ENCODE measurements around the gene CRTC3.

CRTC3 gene

DNA sequence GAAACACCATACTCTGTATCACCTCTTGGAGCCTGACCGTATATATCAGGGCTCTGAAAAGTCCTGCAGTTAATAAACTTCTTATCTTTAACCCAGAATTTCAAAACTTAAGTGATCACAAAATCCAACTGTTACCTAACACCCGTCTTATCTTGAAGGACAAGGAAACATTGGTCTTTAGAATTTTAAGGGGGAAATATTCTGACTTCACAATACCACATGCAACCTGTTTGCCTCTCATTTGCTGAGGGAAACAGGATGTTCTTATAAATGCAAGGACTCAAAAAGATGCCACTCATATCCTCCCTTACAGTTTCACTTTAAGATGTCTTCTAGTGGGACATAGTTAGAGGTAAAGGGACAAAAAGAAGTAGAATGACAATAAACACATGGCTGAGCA, 67.9 kb downstream of the CRTC3 start:
- Histone ChIP-seq H3K4me3 (no peak overlapping the region), H3K27ac (peak overlapping the region; percentile 84), H3K4me2 (peak overlapping the region; percentile 80)

DNA sequence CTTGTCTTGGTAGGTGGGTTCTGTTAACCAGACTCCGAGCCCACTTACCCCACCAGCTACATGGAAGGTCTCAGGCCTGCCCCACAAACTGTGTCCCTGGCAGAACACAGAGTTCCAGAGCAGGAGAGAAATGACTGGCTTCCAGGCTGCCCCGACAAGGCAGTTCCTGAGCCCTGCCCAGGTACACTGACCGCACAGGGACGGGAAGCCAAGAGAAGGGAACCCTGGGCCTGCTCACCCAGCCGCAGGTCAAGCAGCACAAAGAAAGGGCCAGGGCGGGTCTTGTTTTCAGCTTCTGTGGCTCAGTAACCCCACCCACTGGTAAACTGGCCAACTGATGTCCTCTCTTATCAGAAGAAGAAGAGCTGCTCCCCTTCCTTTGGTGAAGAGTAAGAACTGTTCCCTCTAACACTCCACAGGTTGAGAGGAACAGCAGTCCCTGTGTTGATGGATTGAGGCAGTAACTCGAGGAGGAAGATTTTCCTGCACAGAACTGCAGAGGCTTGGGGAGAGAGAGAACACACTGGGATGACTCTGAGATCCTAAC, 68.4 kb downstream of the CRTC3 start:
- peak overlapping the region; percentile 80 for H3K4me2 ChIP-seq

More for the DNA sequence above, 67.9 kb downstream of the CRTC3 start:
- Histone ChIP-seq H3K9ac (peak overlapping the region; percentile 68), H3K27me3 (no peaks in the 10 kb centered on the region), H3K4me1 (peaks cover 73% of the 10 kb centered on the region), H3K9me3 (no peaks in the 10 kb centered on the region), H3K36me3 (peaks cover 26% of the 10 kb centered on the region), H4K20me1 (peaks cover 20% of the 10 kb centered on the region; the same call in 1 of the 2 replicates)
- no peak for TF ChIP-seq Cebpa-rat (IDR thresholded peaks at IDR 0.05)

DNA sequence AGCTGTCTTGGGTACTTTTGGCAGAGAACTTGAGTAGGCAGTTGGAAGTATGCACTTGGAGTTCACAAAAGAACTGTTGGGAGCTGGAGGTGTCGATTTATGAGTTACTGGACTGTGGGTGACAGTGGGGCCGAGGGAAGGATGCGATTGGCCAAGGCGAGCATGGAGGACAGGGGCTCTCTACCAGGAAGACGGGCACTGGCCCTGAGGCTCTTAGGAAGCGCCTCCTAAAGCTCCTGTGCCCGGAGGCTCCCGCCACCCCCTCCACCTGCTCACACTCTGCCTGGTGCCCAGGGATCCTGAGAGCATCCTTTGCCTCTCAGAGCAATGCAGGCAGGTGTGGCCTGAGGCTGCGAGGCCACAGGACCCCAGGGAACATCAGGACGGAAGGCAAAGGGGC, 69.0 kb downstream of the CRTC3 start:
- no peak for TF ChIP-seq Cebpa-rat (IDR thresholded peaks at IDR 0.05)

More for the DNA sequence above, 68.4 kb downstream of the CRTC3 start:
- H3K4me1 ChIP-seq: peaks cover 73% of the 10 kb centered on the region
- no peak for TF ChIP-seq Cebpa-rat (IDR thresholded peaks at IDR 0.05)
- peaks cover 20% of the 10 kb centered on the region; the same call in 1 of the 2 replicates for H4K20me1 ChIP-seq
- H3K4me3 ChIP-seq: no peak overlapping the region
- H3K36me3 ChIP-seq: peaks cover 30% of the 10 kb centered on the region
- no peaks in the 10 kb centered on the region for H3K9me3 ChIP-seq
- peak overlapping the region; percentile 84 for H3K27ac ChIP-seq
- no peaks in the 10 kb centered on the region for H3K27me3 ChIP-seq
- peak overlapping the region; percentile 68 for H3K9ac ChIP-seq

DNA sequence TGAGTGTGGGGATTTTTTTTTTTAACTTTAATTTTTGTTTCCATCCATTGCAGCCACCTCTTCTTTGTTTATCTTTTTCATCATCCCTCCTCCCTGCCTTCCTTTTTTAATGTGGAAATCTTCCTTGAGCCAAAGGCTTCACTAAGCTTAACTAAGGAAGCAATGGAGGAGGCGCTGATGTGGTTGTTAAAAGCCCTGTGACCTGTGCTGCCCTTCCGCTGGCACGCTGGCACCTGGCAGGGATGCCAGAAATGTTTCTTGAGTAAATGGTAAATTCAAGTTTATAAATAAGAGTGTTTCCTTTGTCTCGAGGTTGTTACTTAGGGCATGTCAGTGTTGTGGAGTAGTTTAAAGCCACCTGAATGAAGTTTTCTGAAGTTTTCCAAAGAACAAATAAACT, 69.4 kb downstream of the CRTC3 start:
- TF ChIP-seq Cebpa-rat (IDR thresholded peaks at IDR 0.05): no peak
- Histone ChIP-seq H3K27ac (peak overlapping the region; percentile 84; the same call in 1 of the 2 replicates), H3K9me3 (no peaks in the 10 kb centered on the region), H3K4me1 (peaks cover 63% of the 10 kb centered on the region), H4K20me1 (peaks cover 14% of the 10 kb centered on the region; the same call in 1 of the 2 replicates), H3K27me3 (no peaks in the 10 kb centered on the region), H3K4me3 (0 out of 2 replicates have a peak overlapping the region, but pooled peaks have one; percentile 2), H3K9ac (no peak overlapping the region), H3K36me3 (peaks cover 32% of the 10 kb centered on the region), H3K4me2 (peak overlapping the region; percentile 80)

More for the DNA sequence above, 69.0 kb downstream of the CRTC3 start:
- Histone ChIP-seq H3K27me3 (no peaks in the 10 kb centered on the region), H3K27ac (peak overlapping the region; percentile 84), H3K4me1 (peaks cover 67% of the 10 kb centered on the region), H4K20me1 (peaks cover 14% of the 10 kb centered on the region; the same call in 1 of the 2 replicates), H3K9ac (peak overlapping the region; percentile 68; the same call in 1 of the 2 replicates), H3K9me3 (no peaks in the 10 kb centered on the region), H3K36me3 (peaks cover 30% of the 10 kb centered on the region), H3K4me2 (peak overlapping the region; percentile 80), H3K4me3 (0 out of 2 replicates have a peak overlapping the region, but pooled peaks have one; percentile 2)

DNA sequence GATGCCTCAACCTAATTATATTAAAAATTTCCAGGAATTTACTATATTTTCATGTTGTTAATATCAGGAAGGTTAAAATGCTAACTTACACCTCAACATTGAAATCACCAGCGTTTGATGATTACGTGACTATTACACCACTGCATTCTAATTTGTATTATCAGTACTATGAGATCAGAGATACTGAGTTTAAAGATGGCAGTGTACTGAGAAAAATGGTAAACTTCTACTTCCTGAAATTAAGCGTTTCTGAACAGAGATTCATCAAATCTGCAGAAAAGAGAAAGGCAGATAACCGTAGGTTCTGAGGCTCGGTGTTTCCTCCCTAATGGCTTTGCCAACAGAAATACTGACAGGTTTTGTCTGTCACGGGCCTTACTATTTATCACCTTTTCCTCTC, 69.9 kb downstream of the CRTC3 start:
- no peaks in the 10 kb centered on the region for H3K9me3 ChIP-seq
- no peak overlapping the region for H3K9ac ChIP-seq
- peaks cover 38% of the 10 kb centered on the region for H3K36me3 ChIP-seq
- peaks cover 13% of the 10 kb centered on the region; the same call in 1 of the 2 replicates for H4K20me1 ChIP-seq
- TF ChIP-seq Cebpa-rat (IDR thresholded peaks at IDR 0.05): no peak
- H3K4me3 ChIP-seq: no peak overlapping the region
- no peaks in the 10 kb centered on the region for H3K27me3 ChIP-seq
- H3K4me1 ChIP-seq: peaks cover 58% of the 10 kb centered on the region
- 0 out of 2 replicates have a peak overlapping the region, but pooled peaks have one; percentile 84 for H3K27ac ChIP-seq
- peak overlapping the region; percentile 80 for H3K4me2 ChIP-seq

DNA sequence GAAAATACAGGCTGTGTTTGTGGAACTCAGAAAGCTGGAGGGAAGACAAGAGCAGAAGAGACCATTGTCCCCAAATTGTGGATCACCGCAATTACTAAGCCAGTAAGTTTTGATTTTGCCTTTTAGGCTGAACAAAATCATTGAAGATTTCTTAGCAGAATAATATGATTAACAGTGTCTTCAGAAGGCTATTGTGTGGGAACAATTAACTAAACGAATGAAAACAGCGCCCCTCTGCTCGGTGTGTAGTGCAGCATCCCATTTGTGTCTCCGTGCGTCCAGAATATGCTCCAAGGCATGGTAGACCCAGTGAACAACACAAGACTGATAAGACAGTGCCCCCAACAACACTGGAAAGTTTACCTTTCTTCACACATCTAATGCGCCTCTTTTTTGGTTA, 71.2 kb downstream of the CRTC3 start:
- H3K36me3 ChIP-seq: peaks cover 49% of the 10 kb centered on the region
- H3K9me3 ChIP-seq: no peaks in the 10 kb centered on the region
- H3K27ac ChIP-seq: no peak overlapping the region
- H3K27me3 ChIP-seq: no peaks in the 10 kb centered on the region
- no peak overlapping the region for H3K4me2 ChIP-seq
- H3K4me1 ChIP-seq: peaks cover 45% of the 10 kb centered on the region
- no peak for TF ChIP-seq Cebpa-rat (IDR thresholded peaks at IDR 0.05)
- peaks cover 3% of the 10 kb centered on the region; the same call in 1 of the 2 replicates for H4K20me1 ChIP-seq
- no peak overlapping the region for H3K9ac ChIP-seq
- no peak overlapping the region for H3K4me3 ChIP-seq

DNA sequence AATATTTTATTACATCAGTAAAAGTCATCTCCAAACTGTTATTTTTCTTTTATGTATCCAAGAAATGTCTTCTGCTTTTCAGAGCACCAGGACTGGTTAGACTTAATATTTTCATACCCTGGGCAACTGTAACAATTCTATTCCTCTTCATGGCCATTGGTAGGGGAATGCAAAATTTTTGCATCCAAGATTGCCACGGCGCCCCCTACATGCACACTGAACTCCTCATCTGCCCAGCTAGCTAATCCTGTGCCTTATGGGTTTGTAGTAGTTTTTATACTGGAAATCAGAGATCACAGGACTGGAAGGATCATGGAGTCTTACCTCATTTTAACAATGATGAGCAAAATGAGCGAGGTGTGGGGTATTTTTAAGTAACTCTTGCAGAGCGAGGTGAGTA, 74.2 kb downstream of the CRTC3 start:
- H4K20me1 ChIP-seq: no peaks in the 10 kb centered on the region
- no peak overlapping the region for H3K4me2 ChIP-seq
- no peaks in the 10 kb centered on the region for H3K27me3 ChIP-seq
- no peaks in the 10 kb centered on the region for H3K9me3 ChIP-seq
- no peak overlapping the region for H3K27ac ChIP-seq
- no peak for TF ChIP-seq Cebpa-rat (IDR thresholded peaks at IDR 0.05)
- H3K9ac ChIP-seq: no peak overlapping the region
- no peak overlapping the region for H3K4me3 ChIP-seq
- H3K4me1 ChIP-seq: peaks cover 25% of the 10 kb centered on the region
- H3K36me3 ChIP-seq: peaks cover 59% of the 10 kb centered on the region

DNA sequence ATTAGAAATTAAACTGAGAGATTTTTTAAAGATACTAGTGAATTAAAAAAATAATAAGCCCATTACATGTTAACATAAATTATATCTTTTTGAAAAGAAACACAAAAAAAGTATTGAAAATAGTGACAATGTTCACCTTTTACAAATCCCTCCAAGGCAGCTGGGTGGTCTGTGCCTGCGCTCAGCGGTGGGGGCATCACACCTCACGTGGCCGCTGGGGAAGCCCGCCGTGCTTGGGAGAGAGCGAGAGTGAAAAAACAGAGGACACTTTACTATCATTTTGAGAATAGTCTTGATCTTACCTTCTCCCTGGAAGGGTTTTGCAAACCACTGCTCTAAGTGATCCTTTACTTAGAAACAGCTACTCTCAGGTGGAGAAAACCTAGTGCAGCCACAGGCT, 76.9 kb downstream of the CRTC3 start:
- TF ChIP-seq Cebpa-rat (IDR thresholded peaks at IDR 0.05): no peak
- Histone ChIP-seq H3K9ac (no peak overlapping the region), H3K4me2 (no peak overlapping the region)

DNA sequence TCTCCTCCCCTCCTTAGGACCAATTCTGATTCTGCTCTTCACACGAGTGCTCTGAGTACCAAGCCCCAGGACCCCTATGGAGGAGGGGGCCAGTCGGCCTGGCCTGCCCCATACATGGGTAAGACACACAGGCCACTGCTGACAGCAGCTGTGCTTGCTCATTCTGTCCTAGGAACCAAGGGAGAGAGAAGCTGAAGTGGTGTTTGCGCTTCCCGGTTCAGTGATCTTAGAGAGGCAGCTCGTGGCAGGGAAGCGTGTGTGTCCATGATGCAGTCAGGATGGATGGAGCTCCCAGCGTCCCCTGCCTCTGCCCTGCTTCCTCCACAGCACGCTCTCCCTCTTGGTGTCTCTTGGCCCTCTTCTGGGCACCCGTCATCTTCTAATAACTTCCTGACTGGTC, 77.6 kb downstream of the CRTC3 start:
- Histone ChIP-seq H3K27ac (no peak overlapping the region), H3K9ac (no peak overlapping the region), H3K36me3 (peaks cover 60% of the 10 kb centered on the region), H3K4me2 (peak overlapping the region; percentile 3; the same call in 1 of the 2 replicates), H3K4me1 (peaks cover 20% of the 10 kb centered on the region), H3K4me3 (no peak overlapping the region), H4K20me1 (no peaks in the 10 kb centered on the region), H3K27me3 (no peaks in the 10 kb centered on the region), H3K9me3 (no peaks in the 10 kb centered on the region)
- TF ChIP-seq Cebpa-rat (IDR thresholded peaks at IDR 0.05): no peak

More for the DNA sequence above, 76.9 kb downstream of the CRTC3 start:
- Histone ChIP-seq H3K27me3 (no peaks in the 10 kb centered on the region), H3K27ac (no peak overlapping the region), H3K4me1 (peaks cover 20% of the 10 kb centered on the region), H3K36me3 (peaks cover 62% of the 10 kb centered on the region), H3K9me3 (no peaks in the 10 kb centered on the region), H4K20me1 (no peaks in the 10 kb centered on the region), H3K4me3 (no peak overlapping the region)
